ENCODE data around the gene HSPA12B.

DNA sequence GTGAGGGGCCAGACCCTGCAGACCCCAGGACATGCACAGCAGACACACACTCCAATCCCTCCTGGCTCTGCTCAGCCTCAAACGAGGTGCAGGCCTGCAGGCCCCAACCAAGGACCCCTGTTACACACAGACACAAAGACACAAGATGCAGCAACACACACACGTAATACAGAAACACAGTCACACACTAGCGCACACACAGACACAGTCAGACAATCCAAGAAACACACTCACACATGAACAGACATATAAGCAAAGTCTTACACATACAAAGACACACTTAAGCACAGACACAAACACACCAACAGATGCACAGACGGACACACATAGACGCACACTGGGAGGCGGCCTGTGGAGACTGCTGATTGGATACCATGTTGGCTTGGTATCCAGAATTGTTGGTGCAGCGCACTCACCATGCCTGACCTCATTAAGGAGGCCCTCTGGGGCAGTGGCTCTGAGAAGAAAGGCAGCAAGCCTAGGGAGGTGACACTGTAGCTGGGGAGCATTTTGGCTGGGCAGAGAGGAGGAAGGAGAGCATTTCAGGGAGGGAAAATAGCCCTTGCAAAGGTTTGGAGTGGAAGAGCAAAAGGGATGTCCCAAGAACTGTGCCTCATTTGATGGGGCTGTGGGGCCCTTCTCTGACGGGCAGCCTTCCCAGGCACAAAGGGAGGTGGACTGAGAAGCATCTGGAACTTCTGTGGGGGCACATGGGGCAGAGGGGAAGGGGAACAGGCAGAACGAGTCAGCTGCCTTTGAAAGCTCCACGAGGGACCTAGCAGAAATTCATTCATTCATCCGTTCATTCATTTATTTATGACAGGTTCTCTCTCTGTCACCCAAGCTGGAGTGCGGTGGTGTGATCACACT lies 1.4 kb upstream of the HSPA12B start:
- TF ChIP-seq, protein P1, sequence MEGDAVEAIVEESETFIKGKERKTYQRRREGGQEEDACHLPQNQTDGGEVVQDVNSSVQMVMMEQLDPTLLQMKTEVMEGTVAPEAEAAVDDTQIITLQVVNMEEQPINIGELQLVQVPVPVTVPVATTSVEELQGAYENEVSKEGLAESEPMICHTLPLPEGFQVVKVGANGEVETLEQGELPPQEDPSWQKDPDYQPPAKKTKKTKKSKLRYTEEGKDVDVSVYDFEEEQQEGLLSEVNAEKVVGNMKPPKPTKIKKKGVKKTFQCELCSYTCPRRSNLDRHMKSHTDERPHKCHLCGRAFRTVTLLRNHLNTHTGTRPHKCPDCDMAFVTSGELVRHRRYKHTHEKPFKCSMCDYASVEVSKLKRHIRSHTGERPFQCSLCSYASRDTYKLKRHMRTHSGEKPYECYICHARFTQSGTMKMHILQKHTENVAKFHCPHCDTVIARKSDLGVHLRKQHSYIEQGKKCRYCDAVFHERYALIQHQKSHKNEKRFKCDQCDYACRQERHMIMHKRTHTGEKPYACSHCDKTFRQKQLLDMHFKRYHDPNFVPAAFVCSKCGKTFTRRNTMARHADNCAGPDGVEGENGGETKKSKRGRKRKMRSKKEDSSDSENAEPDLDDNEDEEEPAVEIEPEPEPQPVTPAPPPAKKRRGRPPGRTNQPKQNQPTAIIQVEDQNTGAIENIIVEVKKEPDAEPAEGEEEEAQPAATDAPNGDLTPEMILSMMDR (IDR thresholded peaks at IDR 0.05; ENCODE audit: low read depth, low read length, poor library complexity, severe bottlenecking) = no peak
- no peak for TF ChIP-seq EZH2phosphoT487 (IDR thresholded peaks at IDR 0.05; ENCODE audit: borderline replicate concordance, low read length)
